NCI-H2107 treated with DMSO at 0.1 percent for 48 hours (cell line): Measurements from ENCODE around the gene CEMIP2.

Experiments
- DNase-seq: peaks from one replicate; lab custom pipeline; 2025; ENCODE audit not compliant: unreplicated experiment; lab: John Stamatoyannopoulos, UW

Gene CEMIP2

GRCh38 chr9:71747576-71747975, 20.7 kb downstream of the CEMIP2 start:
- no peak for DNase-seq

DNA sequence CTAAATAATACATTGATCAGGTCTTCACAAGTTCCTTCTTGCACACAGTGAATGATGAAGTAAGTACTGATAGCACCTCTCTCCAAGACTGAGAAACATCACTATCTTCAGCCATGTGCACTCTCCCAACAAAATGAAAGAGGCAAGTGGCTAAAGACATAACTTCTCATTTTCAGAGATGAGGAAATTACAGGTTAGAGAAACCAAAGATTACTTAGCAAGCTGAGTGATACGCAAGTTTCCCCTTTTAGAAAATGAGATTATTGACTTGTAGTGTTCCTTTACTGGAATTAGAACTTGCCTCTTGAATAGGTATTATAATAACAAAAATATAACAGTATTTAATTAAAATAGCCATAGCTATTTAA, 21.6 kb downstream of the CEMIP2 start:
- DNase-seq, result no peak

GRCh38 chr9:71746023-71746757, 22.1 kb downstream of the CEMIP2 start:
- DNase-seq, result no peak

DNA sequence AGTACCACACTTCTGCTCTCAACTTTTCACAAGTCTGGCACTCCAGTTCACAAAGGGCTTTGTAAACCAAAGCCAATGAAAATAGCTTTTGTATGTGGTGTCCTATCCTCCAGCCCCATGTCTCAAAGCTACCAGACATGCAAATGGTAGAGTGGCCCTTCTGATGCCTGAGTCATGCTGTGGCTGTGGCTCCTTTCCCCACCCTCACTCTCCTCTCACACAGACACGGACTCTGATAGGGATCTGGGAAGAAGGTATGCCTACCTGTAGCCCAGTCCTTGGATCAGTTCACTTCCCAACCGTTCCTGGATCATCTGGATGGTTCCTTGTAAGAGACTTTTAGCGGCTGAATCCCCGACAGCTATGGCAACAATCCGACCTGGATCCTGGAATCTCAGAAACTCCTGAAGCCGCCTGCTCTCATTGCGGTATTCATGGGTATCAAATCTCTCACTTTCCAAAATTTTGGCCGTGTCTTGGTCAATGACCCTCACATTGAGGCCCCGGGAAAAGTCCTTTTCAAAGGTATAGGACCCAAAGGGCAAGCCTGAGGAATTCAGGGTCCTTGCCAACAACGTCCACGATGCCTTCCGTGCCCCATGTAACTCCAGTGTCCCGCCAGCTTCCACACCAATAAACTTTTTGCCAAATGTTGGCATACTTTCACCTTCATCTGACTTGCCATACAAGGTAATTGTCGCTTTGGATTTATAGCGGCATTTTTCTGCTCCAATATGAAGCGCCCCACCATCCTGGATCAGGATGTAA, 23.4 kb downstream of the CEMIP2 start:
- no peak for DNase-seq

GRCh38 chr9:71743882-71744281, 24.4 kb downstream of the CEMIP2 start:
- DNase-seq, result no peak

DNA sequence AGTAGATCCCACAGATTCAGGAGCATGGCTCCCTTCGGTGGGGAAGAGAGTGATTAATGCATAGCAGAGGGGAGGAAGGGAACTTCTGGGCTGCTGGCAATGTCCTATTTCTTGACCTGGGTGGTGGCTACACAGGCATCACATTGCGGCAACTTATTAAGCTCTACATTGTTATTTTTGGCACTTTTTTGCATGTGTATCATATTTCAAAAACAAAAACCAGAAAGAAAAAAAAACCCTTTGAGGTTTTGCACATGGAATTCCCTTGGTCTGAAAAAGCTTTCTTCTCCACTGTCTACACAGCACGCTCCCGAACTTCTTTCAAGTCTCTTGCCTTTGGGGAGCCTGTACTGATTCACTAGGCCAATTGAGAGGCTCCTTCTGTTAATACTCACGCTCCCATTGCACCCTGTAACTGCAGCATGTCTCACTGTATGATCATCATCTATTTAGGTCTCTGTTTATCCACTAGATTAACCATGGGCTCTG, 25.1 kb downstream of the CEMIP2 start:
- DNase-seq, result no peak

DNA sequence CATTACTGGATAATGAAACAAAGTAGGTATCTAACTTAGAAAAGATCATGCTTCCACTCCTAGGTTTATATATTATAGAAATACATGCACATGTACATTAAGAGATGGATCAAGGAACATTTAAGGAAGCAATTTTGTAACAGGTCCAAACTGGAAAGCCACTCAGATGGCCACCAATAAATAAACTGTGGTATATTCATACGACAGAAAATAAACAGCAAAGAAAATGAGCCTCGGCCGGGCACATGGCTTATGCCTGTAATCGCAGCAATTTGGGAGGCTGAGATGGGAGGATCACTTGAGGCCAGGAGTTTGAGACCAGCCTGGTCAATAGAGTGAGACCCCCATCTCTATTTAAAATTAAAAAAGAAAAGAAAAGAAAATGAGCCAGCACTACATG, 25.6 kb downstream of the CEMIP2 start:
- DNase-seq, result no peak

DNA sequence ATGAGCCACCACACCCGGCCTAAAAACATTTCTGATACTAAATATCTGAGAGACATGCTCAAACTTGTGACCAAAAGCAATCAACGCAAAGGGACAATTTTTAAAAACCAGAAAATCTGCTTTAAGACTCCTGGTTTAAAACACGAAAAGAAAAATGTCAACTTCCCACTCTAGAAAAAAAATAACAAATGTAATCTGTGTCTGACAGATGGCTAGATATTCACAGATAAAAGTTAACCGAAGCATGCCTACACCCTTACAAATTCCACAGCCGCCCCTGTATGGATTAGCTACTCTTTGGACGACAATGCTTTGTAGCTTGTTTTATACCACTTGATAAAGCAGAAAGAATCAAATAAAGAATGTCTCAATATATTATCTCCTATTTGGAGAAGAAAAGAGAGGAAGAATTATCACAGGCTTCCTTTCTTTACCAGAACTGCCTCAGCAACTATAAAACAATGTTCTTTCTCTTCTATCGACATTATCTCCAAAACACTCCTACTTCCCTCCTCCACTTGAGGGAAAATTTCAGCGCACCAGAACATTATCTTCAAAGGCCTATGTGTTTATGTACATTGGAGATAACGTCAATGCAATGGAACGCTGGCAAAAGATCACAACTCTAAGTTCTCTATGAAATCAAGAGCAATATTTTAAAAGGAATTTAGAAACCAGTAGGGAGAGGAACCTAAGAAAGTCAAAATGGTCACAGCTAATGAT, 26.2 kb downstream of the CEMIP2 start:
- no peak for DNase-seq

DNA sequence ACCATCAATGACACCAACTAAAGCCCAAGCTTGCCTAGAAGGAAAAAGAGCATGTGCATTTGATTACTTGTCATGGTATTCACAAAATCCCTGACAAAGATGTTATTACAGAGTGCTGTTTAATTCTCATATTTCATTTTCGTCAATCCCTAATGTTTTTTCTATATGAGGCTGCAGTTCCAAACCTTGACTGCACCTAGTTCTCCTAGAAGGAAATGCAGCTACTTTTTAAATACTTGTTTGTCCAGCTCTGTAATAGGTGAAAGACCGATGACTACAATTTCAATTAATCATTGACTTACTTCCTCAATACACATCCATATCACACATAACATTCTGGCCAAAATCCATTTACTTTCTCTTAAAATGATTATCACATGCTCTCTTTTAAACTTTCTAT, 28.1 kb downstream of the CEMIP2 start:
- DNase-seq, result no peak

DNA sequence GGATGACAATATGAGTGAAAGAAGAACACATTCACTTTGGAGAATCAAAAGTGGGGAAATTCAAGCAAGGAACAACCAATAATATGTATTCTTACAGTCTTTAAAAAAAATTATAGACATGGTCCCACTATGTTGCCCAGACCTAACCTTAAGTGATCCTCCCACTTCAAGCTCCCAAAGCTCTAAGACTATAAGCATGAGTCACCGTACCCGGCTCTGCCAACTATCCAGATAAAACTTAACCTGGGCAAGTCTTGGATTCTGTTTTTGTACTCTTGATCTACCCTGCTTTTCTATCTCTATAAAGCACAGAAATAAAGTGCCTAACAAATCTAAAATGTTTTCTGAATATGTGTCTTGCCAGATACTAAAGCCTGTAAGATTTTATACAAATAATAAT, 30.9 kb downstream of the CEMIP2 start:
- DNase-seq, result no peak

GRCh38 chr9:71736236-71736635, 32.1 kb downstream of the CEMIP2 start:
- DNase-seq, result no peak

GRCh38 chr9:71734950-71735349, 33.4 kb downstream of the CEMIP2 start:
- DNase-seq, result no peak

DNA sequence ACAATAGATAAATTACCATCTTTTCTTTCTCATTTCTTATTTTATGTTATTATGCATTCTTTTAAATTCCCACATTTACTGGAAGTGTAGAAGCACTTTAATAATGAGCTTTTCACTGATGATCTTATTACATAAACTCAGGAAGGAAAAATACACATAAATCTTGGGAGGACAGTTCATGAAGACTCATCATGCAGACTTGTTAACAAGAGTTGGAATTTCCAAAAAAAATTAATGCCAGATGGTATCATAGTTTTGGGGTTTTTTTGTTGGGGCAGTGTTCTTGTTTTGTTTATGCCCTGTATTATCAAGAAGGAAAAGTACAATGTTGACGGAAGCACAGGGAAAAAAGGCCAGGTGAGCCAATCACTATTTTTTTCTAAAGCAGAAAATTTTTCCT, 35.1 kb downstream of the CEMIP2 start:
- no peak for DNase-seq

DNA sequence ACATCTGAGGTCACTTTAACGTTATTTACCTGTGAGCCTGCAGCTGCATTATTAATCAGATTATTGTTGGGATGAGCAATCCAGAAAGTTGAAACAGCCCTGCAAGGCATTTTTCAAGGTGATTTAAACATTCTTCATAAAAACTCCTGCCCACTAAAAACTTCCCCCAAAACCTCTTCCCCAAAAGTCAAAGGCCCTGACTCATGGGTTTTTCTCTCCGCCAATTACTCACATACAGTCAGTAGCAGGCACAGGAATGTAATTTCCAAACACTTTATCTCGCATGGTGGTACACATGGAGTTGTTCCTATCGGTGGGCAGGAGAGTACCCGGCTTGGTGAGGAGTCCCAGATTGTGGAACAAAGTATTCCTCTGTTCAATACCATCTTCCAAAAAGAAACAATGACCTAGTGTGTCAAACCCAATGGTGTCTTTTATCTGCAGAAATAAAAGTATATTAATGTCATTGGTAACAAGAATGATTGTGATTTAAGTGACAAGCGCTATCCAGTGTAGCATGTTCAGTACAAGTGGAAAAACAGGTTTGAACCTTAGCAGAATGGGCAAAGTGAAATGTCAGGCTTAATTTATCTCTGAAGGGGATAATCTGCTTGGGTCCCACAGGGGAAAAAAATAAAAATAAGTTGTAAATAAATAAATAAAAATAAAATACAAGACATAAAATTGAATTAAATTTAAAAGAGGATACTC, 38.3 kb downstream of the CEMIP2 start:
- no peak for DNase-seq

GRCh38 chr9:71726723-71727122, 41.6 kb downstream of the CEMIP2 start:
- no peak for DNase-seq

DNA sequence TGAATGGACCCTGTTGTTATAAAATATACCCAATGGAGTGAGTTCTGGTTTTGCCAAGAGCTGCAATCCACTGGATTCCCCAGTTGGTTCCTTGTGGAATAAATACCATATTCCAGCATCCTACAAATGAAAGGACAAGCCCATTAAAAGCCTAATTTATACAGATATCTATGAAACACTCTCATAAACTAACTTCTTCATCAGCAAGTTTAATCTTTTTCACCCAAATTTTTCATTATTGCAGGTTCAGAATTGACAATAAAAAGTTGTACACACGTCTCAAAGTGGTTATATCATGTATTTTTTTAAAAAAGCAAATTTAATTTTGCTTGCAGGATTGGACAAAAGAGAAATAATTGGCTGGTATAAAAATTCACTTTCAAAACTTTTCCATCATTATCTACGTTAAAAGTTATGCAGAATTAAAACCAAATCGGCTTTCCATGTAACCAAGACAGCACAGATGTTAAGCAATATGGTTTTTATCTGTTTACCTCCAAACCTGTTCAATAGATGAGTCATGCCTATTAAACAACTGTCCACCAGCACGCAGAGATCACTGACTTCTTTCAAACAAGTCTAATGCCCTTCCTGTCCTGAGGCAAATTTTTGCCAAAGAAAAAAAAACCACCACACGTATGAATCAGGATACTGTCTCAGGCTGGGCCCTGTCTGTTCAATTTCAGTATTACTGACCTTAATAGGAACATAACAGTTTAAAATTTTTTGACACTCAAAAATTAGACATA, 42.5 kb downstream of the CEMIP2 start:
- no peak for DNase-seq

GRCh38 chr9:71721855-71722254, 46.5 kb downstream of the CEMIP2 start:
- DNase-seq, result no peak

- no peak for DNase-seq
These were observed 48.8 kb downstream of the CEMIP2 start for GRCh38 chr9:71719562-71719961.

DNA sequence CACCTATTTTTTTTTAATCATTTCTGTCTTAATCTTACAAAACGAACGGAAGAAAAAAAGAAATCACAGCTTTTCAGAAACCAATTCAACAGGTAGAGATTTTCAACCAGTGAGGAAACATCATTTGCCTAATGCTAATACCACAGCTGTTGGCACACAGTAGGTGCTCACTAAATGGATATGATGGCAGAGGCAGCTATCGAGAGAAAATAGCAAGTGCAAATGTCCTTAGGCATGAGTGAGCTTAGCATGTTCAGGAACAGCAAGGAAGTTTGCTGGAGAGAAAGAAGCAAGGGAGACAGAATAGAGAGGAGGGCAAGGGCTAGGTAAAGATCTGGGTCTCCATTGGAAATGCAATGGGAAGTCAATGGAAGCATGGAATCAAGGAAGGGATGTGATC, 49.2 kb downstream of the CEMIP2 start:
- DNase-seq, result no peak

DNA sequence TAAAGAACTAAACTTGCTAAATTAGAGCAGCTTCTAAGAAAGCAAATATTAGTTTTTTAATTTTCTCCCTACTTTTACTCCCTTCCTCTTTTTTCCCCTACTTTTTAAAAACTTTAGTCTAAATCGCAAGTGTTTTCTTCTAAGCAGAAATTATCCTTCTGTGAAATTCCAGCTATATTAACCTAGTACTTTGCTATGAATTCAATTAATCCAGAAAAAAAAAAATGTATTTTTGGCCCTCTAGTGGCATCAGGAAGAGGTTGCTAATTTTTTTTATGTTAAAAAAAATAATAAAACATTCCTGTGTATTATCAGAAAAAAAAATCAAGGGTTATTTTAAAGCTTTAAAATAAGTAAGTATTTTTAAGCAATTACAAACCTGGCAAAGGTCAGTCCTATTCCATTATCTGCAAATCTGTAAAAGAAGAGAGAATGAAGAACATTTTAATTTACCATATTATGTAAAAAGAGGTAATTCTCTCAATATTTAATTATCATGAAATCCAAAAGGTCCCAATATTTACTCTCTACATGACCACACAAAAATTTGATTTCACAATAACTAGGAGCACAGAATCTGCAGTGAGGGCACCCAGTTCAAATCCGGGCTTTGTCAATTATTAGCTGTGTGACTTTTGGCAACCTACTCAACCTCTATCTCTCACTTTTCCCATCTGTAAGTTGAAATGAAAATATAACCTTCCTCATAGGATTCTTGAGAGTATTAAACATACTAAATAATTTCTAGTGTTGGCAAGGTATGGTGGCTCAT, 52.0 kb downstream of the CEMIP2 start:
- no peak for DNase-seq
